ENCODE data around the gene RDH13. TPM values are rescaled to one million over a fixed set of nuclear protein-coding genes. Genes with fewer than 3 reads are reported as not detected.

RDH13 gene
- total RNA-seq, 1 experiment from 2014 or later, result 80.4 TPM

DNA sequence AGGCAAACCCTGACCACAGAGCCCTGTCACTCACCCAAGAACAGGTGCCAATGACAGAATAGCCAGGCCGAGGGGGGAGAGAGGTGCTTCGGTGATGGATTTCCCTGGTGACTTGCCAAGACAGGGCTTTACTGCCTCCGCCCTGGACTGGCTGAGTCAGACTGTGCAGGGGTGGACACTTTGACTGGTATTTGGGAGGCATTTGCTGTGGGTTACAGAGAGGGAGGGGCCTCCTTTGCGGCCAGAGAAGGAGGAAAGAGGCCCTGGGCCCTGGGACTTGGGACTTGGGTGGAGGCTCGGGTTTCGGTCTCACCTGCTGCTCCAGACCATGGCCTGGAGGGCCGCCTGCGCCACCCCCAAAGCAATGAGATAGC, 8.2 kb upstream of the RDH13 start:
- Histone ChIP-seq H3K9me2 (replicated peaks; ENCODE audit: low read length) (no peaks in the 10 kb centered on the region), H3K27me3 (ENCODE audit: low read length) (no peaks in the 10 kb centered on the region), H3K27ac (ENCODE audit: low read length) (peak overlapping the region; percentile 96), H4K20me1 (ENCODE audit: low read length) (no peaks in the 10 kb centered on the region), H3K4me1 (ENCODE audit: insufficient read depth, low read length) (peaks cover 36% of the 10 kb centered on the region), H3F3A (ENCODE audit: low read length, unreplicated experiment) (peaks cover 9% of the 10 kb centered on the region), H3K4me3 (ENCODE audit: low read length) (no peak overlapping the region), H3K79me2 (ENCODE audit: low read length) (peaks cover under 1% of the 10 kb centered on the region; the same call in 1 of the 2 replicates), H3K9ac (ENCODE audit: low read length) (peak overlapping the region; percentile 54), H3K9me3 (ENCODE audit: low read length) (no peaks in the 10 kb centered on the region), H2AFZ (ENCODE audit: low read length) (no peak overlapping the region), H3K4me2 (ENCODE audit: low read length) (peak overlapping the region; percentile 86), H3K36me3 (ENCODE audit: low read depth, low read length) (no peaks in the 10 kb centered on the region)
- peak; percentile 76 for ATAC-seq
- TF ChIP-seq EZH2phosphoT487 (IDR thresholded peaks at IDR 0.05; ENCODE audit: borderline replicate concordance, low read length) (no peak), EZH2 (IDR thresholded peaks at IDR 0.05; ENCODE audit: low read length, unreplicated experiment) (no peak)
- TF ChIP-seq, protein P1, sequence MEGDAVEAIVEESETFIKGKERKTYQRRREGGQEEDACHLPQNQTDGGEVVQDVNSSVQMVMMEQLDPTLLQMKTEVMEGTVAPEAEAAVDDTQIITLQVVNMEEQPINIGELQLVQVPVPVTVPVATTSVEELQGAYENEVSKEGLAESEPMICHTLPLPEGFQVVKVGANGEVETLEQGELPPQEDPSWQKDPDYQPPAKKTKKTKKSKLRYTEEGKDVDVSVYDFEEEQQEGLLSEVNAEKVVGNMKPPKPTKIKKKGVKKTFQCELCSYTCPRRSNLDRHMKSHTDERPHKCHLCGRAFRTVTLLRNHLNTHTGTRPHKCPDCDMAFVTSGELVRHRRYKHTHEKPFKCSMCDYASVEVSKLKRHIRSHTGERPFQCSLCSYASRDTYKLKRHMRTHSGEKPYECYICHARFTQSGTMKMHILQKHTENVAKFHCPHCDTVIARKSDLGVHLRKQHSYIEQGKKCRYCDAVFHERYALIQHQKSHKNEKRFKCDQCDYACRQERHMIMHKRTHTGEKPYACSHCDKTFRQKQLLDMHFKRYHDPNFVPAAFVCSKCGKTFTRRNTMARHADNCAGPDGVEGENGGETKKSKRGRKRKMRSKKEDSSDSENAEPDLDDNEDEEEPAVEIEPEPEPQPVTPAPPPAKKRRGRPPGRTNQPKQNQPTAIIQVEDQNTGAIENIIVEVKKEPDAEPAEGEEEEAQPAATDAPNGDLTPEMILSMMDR (conservative IDR thresholded peaks at IDR 0.05; ENCODE audit: low read depth, low read length), result no peak
- ChIA-PET CTCF (interaction anchor here (1.0 kb wide), 1 partner anchor 43 kb away, joined by 3 read pairs; no protein-coding TSS in a partner anchor), POLR2A (ENCODE audit: unreplicated experiment) (no interaction called here)
- no TSS peak for BruUV-seq (replicated peaks)
- DNase-seq, result peak; percentile 99
- intact Hi-C loops (cut with micrococcal nuclease), result loop anchor here (10.0 kb wide), 1 partner anchor 94 kb away; the partner anchor contains the start of gene DNAAF3

DNA sequence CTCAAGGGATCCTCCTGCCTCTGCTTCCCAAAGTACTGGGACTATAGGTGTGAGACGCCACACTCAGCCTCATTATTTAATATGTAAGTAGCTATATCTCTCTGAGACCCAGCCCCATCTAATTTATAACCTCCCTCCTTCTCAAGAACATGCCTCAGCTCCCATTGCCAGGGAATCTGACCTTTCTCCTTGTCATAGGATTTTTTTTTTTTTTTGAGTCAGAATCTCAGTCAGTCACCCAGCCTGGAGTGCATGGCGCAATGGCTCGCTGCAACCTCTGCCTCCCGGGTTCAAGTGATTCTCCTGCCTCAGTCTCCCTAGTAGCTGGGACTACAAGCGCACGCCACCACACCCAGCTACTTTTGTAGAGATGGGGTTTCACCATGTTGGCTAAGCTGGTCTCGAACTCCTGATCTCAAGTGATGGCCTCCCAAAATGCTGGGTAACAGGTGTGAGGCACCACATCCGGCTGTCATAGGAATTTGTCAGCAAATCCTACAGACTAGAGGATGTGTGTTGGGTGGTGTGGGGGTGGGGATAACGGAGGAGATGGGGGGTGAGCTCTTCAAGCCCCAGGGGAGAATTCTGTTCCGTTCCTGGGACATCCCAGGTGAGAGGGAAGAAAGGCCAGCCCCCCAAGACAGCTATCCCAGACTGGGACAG, 7.6 kb upstream of the RDH13 start:
- Histone ChIP-seq H2AFZ (ENCODE audit: low read length) (no peak overlapping the region), H3K9me2 (replicated peaks; ENCODE audit: low read length) (no peaks in the 10 kb centered on the region), H3K36me3 (ENCODE audit: low read depth, low read length) (no peaks in the 10 kb centered on the region), H3K27ac (ENCODE audit: low read length) (peak overlapping the region; percentile 96), H3K4me2 (ENCODE audit: low read length) (peak overlapping the region; percentile 86), H3K9me3 (ENCODE audit: low read length) (no peaks in the 10 kb centered on the region), H4K20me1 (ENCODE audit: low read length) (no peaks in the 10 kb centered on the region), H3K4me1 (ENCODE audit: insufficient read depth, low read length) (peaks cover 36% of the 10 kb centered on the region), H3F3A (ENCODE audit: low read length, unreplicated experiment) (peaks cover 9% of the 10 kb centered on the region), H3K4me3 (ENCODE audit: low read length) (no peak overlapping the region), H3K27me3 (ENCODE audit: low read length) (no peaks in the 10 kb centered on the region), H3K79me2 (ENCODE audit: low read length) (no peaks in the 10 kb centered on the region), H3K9ac (ENCODE audit: low read length) (peak overlapping the region; percentile 80; the same call in 1 of the 2 replicates)
- intact Hi-C loops (cut with micrococcal nuclease), result loop anchor here (10.0 kb wide), 1 partner anchor 94 kb away; the partner anchor contains the start of gene DNAAF3
- POLR2A ChIA-PET (ENCODE audit: unreplicated experiment), result no interaction called here
- ATAC-seq, result peak; percentile 6
- no TSS peak for BruUV-seq (replicated peaks)
- TF ChIP-seq, protein P1 (conservative IDR thresholded peaks at IDR 0.05; ENCODE audit: low read depth, low read length), result no peak
- TF ChIP-seq EZH2 (IDR thresholded peaks at IDR 0.05; ENCODE audit: low read length, unreplicated experiment), result no peak
- no peak for DNase-seq
- CTCF ChIA-PET, result interaction anchor here (1.0 kb wide), 1 partner anchor 42 kb away, joined by 3 read pairs; no protein-coding TSS in a partner anchor

DNA sequence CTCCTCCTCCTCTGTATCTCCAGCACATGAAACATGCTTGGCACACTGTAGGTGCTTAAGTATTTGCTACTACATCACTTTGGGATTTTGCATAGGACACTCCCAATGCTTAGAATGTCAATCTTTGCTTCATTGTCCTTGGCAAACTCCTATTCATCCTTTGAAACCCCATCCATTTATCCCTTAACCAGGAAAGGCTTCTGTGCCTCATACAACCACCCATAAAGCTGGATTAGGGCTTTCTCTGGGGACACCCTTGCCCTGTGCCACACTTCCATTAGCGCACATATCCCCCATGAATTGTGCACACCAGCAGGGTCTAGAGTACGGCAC, 6.9 kb upstream of the RDH13 start:
- intact Hi-C loops (cut with micrococcal nuclease), result loop anchor here (10.0 kb wide), 1 partner anchor 95 kb away; the partner anchor contains the start of gene DNAAF3

More for the DNA sequence above, 6.9 kb upstream of the RDH13 start:
- H3K79me2 ChIP-seq (ENCODE audit: low read length), result no peaks in the 10 kb centered on the region
- ChIA-PET CTCF (interaction anchor here (0.7 kb wide), 1 partner anchor 434 kb away, joined by 3 read pairs; no protein-coding TSS in a partner anchor), POLR2A (ENCODE audit: unreplicated experiment) (no interaction called here)
- H3K36me3 ChIP-seq (ENCODE audit: low read depth, low read length), result no peaks in the 10 kb centered on the region
- no peak for DNase-seq
- no peaks in the 10 kb centered on the region for H4K20me1 ChIP-seq (ENCODE audit: low read length)
- no peaks in the 10 kb centered on the region for H3K9me2 ChIP-seq (replicated peaks; ENCODE audit: low read length)
- H3K4me3 ChIP-seq (ENCODE audit: low read length), result peak overlapping the region; percentile 64
- H3K27me3 ChIP-seq (ENCODE audit: low read length), result no peaks in the 10 kb centered on the region
- no peaks in the 10 kb centered on the region for H3K9me3 ChIP-seq (ENCODE audit: low read length)
- peak overlapping the region; percentile 96 for H3K27ac ChIP-seq (ENCODE audit: low read length)
- H2AFZ ChIP-seq (ENCODE audit: low read length), result no peak overlapping the region
- no peak for TF ChIP-seq EZH2phosphoT487 (IDR thresholded peaks at IDR 0.05; ENCODE audit: borderline replicate concordance, low read length)
- no peak for TF ChIP-seq EZH2 (IDR thresholded peaks at IDR 0.05; ENCODE audit: low read length, unreplicated experiment)
- TF ChIP-seq, protein P1 (conservative IDR thresholded peaks at IDR 0.05; ENCODE audit: low read depth, low read length), result no peak
- H3K4me2 ChIP-seq (ENCODE audit: low read length), result peak overlapping the region; percentile 86
- H3F3A ChIP-seq (ENCODE audit: low read length, unreplicated experiment), result peaks cover 9% of the 10 kb centered on the region
- no TSS peak for BruUV-seq (replicated peaks)
- no peak for ATAC-seq
- peak overlapping the region; percentile 80 for H3K9ac ChIP-seq (ENCODE audit: low read length)
- H3K4me1 ChIP-seq (ENCODE audit: insufficient read depth, low read length), result peaks cover 29% of the 10 kb centered on the region

Data from PC-3 (cell line).